Caco-2 (cell line): ENCODE data around the gene FAM78A. TPM values are rescaled to one million over a fixed set of nuclear protein-coding genes. Genes with fewer than 3 reads are reported as not detected.
A peak's percentile ranks its signal among the peaks of the same experiment; 100 is the strongest.

ENCODE experiments used
- BruUV-seq: library from RNA; stranded (reverse); fragments of 400-500 nt; replicated peaks from 2 replicates; lab custom pipeline; 2021; lab: Mats Ljungman, UMichigan
- CTCF ChIA-PET: fragments of 300-600 bp; sonication (Branson Sonifier 250); formaldehyde crosslinking; loops from one replicate; lab custom pipeline; 2022; ENCODE audit warnings: antibody characterized with exemption; lab: Charles Lee
- POLR2A ChIA-PET: fragments of 300-600 bp; sonication (Branson Sonifier 250); formaldehyde crosslinking; loops from one replicate; lab custom pipeline; 2022; ENCODE audit warnings: antibody characterized with exemption; lab: Charles Lee
- DNase-seq, 2 experiments: peaks; one replicate each; pipeline versions ENCODE4 v3.0.0 to v3.0.0-alpha.2; 2020 to 2022
- H3K27me3 ChIP-seq: replicated peaks from 2 replicates; pipeline ENCODE4 v1.6.0; 2011; ENCODE audit warnings: low read length; ENCODE audit not compliant: control insufficient read depth, insufficient read depth
- H3K36me3 ChIP-seq: 2 replicates; pipeline ENCODE4 v1.5.1; 2011; ENCODE audit warnings: low read length; ENCODE audit not compliant: control insufficient read depth, insufficient read depth
- H3K4me1 ChIP-seq: fragments of 250-450 bp; sonication (Bioruptor Pico); 2 replicates; pipeline ENCODE4 v1.5.1; 2020; ENCODE audit warnings: mild to moderate bottlenecking
- H3K4me3 ChIP-seq: 2 replicates; pipeline ENCODE4 v1.5.1; 2011; ENCODE audit warnings: low read depth, mild to moderate bottlenecking, control low read depth, low read length
- H3K9me3 ChIP-seq: fragments of 250-450 bp; sonication (Bioruptor Pico); 2 replicates; pipeline ENCODE4 v1.5.1; 2020; ENCODE audit warnings: mild to moderate bottlenecking, moderate library complexity
- H3K27ac Mint-ChIP-seq: one replicate; pipeline ENCODE4 v1.8.0; 2022; ENCODE audit warnings: mixed read lengths; ENCODE audit not compliant: unreplicated experiment
- H3K27me3 Mint-ChIP-seq: one replicate; pipeline ENCODE4 v1.8.0; 2022; ENCODE audit warnings: mixed read lengths; ENCODE audit not compliant: insufficient read depth, unreplicated experiment
- H3K36me3 Mint-ChIP-seq: one replicate; pipeline ENCODE4 v1.8.0; 2022; ENCODE audit warnings: mild to moderate bottlenecking, mixed read lengths; ENCODE audit not compliant: insufficient read depth, unreplicated experiment
- H3K4me1 Mint-ChIP-seq: one replicate; pipeline ENCODE4 v1.8.0; 2022; ENCODE audit warnings: low read depth, mixed read lengths; ENCODE audit not compliant: unreplicated experiment
- H3K4me3 Mint-ChIP-seq: one replicate; pipeline ENCODE4 v1.8.0; 2022; ENCODE audit warnings: mild to moderate bottlenecking, moderate library complexity, mixed read lengths; ENCODE audit not compliant: unreplicated experiment
- H3K9me3 Mint-ChIP-seq: one replicate; pipeline ENCODE4 v1.8.0; 2022; ENCODE audit warnings: mixed read lengths; ENCODE audit not compliant: unreplicated experiment
- CTCF ChIP-seq, 2 experiments: fragments of 200-600 bp in 1 of 2; IDR thresholded peaks; 1 replicate in 1 of 2; 2 replicates in 1 of 2; pipeline versions ENCODE4 v1.5.1 to v1.8.0; 2011 to 2022; ENCODE audit warnings: antibody characterized with exemption in 1 of 2, control low read depth in 1 of 2, inconsistent platforms in 1 of 2, low read depth in 1 of 2, low read length in 1 of 2, mild to moderate bottlenecking in 1 of 2, moderate library complexity in 1 of 2; ENCODE audit not compliant: insufficient read depth in 1 of 2, severe bottlenecking in 1 of 2, unreplicated experiment in 1 of 2
- intact Hi-C: fragments of 100-400 bp; cut with micrococcal nuclease; formaldehyde crosslinking; loops from one replicate; pipeline ENCODE4 v1.10.0; 2022; ENCODE audit not compliant: unreplicated experiment
- total RNA-seq: library from RNA; stranded (reverse); gene quantifications from 2 replicates; pipeline ENCODE4 v1.2.3, GENCODE V29; 2022

Gene FAM78A
- total RNA-seq, 1 experiment from 2014 or later, result 0.70 TPM

- DNase-seq, result peak; percentile 73 to 84
- H3K4me3 ChIP-seq, result peak overlapping the region; percentile 54
Measured at GRCh38 chr9:131277910-131278701, 1.8 kb upstream of the FAM78A start.

GRCh38 chr9:131277287-131277909 is 1.1 kb upstream of the FAM78A start:
- Histone ChIP-seq H3K4me3 (peak overlapping the region; percentile 54), H3K36me3 (no peaks in the 10 kb centered on the region), H3K9me3 (no peaks in the 10 kb centered on the region), H3K4me1 (peaks cover 7% of the 10 kb centered on the region), H3K27me3 (peaks cover 1% of the 10 kb centered on the region)
- ChIA-PET POLR2A (no interaction called here), CTCF (no interaction called here)
- no peak overlapping the region for H3K27ac Mint-ChIP-seq
- H3K9me3 Mint-ChIP-seq, result no peaks in the 10 kb centered on the region
- peaks cover 6% of the 10 kb centered on the region for H3K4me1 Mint-ChIP-seq
- H3K27me3 Mint-ChIP-seq, result peaks cover 14% of the 10 kb centered on the region
- intact Hi-C loops, result loop anchor here (5.0 kb wide), 1 partner anchor 60 kb away; no protein-coding TSS in a partner anchor
- no TSS peak for BruUV-seq
- TF ChIP-seq CTCF (IDR thresholded peaks at IDR 0.05; ENCODE audit: insufficient read depth in 1 of 2, low read depth in 1 of 2, low read length in 1 of 2, severe bottlenecking in 1 of 2, unreplicated experiment in 1 of 2), result no peak
- peak overlapping the region; percentile 79 for H3K4me3 Mint-ChIP-seq
- H3K36me3 Mint-ChIP-seq, result no peaks in the 10 kb centered on the region
- no peak for DNase-seq

More at GRCh38 chr9:131277910-131278701, 1.8 kb upstream of the FAM78A start:
- H3K4me1 Mint-ChIP-seq, result peaks cover 7% of the 10 kb centered on the region
- Histone ChIP-seq H3K4me1 (peaks cover 7% of the 10 kb centered on the region), H3K27me3 (peaks cover 1% of the 10 kb centered on the region), H3K9me3 (no peaks in the 10 kb centered on the region), H3K36me3 (no peaks in the 10 kb centered on the region)
- TF ChIP-seq CTCF (IDR thresholded peaks at IDR 0.05; ENCODE audit: insufficient read depth in 1 of 2, low read depth in 1 of 2, low read length in 1 of 2, severe bottlenecking in 1 of 2, unreplicated experiment in 1 of 2), result no peak
- H3K4me3 Mint-ChIP-seq, result peak overlapping the region; percentile 79
- CTCF ChIA-PET, result no interaction called here
- no peak overlapping the region for H3K27ac Mint-ChIP-seq
- intact Hi-C loops, result loop anchor here (5.0 kb wide), 1 partner anchor 59 kb away; no protein-coding TSS in a partner anchor
- no peaks in the 10 kb centered on the region for H3K36me3 Mint-ChIP-seq
- POLR2A ChIA-PET, result interaction anchor here (0.5 kb wide), 1 partner anchor 105 kb away, joined by 8 read pairs; no protein-coding TSS in a partner anchor
- no peaks in the 10 kb centered on the region for H3K9me3 Mint-ChIP-seq
- H3K27me3 Mint-ChIP-seq, result peaks cover 14% of the 10 kb centered on the region
- no TSS peak for BruUV-seq

GRCh38 chr9:131276891-131277286 is 579 bp upstream of the FAM78A start:
- Histone ChIP-seq H3K36me3 (no peaks in the 10 kb centered on the region), H3K4me1 (peaks cover 7% of the 10 kb centered on the region), H3K27me3 (no peaks in the 10 kb centered on the region; the same call in 1 of the 2 replicates), H3K9me3 (no peaks in the 10 kb centered on the region), H3K4me3 (peak overlapping the region; percentile 54)
- no TSS peak for BruUV-seq
- CTCF ChIA-PET, result no interaction called here
- TF ChIP-seq CTCF (IDR thresholded peaks at IDR 0.05; ENCODE audit: insufficient read depth in 1 of 2, low read depth in 1 of 2, low read length in 1 of 2, severe bottlenecking in 1 of 2, unreplicated experiment in 1 of 2), result no peak
- H3K27ac Mint-ChIP-seq, result no peak overlapping the region
- intact Hi-C loops, result loop anchor here (1.0 to 5.0 kb wide), 2 partner anchors 60 to 99 kb away; no protein-coding TSS in a partner anchor
- POLR2A ChIA-PET, result no interaction called here
- peak overlapping the region; percentile 79 for H3K4me3 Mint-ChIP-seq
- H3K36me3 Mint-ChIP-seq, result no peaks in the 10 kb centered on the region
- DNase-seq, result no peak
- peaks cover under 1% of the 10 kb centered on the region for H3K4me1 Mint-ChIP-seq
- no peaks in the 10 kb centered on the region for H3K9me3 Mint-ChIP-seq
- peaks cover 9% of the 10 kb centered on the region for H3K27me3 Mint-ChIP-seq
